Stomach (tissue), 4 donors: Measurements from ENCODE around the gene TJAP1.

ENCODE experiments used
- EP300 ChIP-seq: sonication (generic); formaldehyde crosslinking; IDR thresholded peaks from one replicate; pipeline ENCODE4 v1.6.1; 2017; ENCODE audit warnings: antibody characterized with exemption
- POLR2A ChIP-seq, 4 donors: fragments of 450-650 bp; IDR thresholded peaks; one replicate each; pipeline ENCODE4 v1.6.1; 2016; ENCODE audit warnings: antibody characterized with exemption in 4 of 4, control low read depth in 2 of 4, mild to moderate bottlenecking in 1 of 4, moderate library complexity in 1 of 4
- TF ChIP-seq, protein P1 (sequence below), 7 experiments: fragments of 450-650 bp in 4 of 7; fragments of 200-600 bp in 3 of 7; sonication (generic) in 3 of 7; IDR thresholded peaks; one replicate each; pipeline ENCODE4 v1.5.1; 2016 to 2019; ENCODE audit warnings: antibody characterized with exemption in 7 of 7, control low read depth in 2 of 7, mild to moderate bottlenecking in 1 of 7

DNA sequence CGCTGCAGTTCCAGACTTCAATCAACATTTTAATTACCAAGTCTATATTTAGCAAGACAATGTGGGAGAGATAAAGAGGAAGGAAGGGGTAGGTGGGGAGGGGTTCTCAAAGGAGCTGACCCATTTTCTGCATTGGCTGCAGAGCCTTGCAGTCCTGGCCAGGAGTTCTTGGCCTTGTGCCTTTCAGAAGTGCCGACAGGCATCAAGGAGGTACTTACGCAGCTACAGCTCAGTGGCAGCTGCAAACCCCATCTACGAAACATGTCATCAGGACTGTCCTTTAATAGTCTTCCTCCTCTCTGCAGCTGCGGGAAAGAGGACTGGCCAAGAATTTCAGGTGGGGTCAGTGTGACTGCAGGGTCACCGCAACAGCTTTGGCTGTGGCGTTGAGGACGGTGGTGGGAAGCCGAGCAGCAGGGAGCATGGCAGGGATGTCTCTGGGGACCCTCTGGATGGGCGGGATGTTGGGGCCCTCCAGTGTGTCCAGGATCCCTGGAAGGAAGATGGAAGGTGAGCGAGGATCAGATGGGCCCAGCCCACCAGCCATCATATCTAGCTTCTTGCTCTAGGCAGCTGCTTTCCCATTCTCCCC lies 34.5 kb downstream of the TJAP1 start:
- TF ChIP-seq EP300 (no peak), POLR2A (IDR thresholded peaks at IDR 0.05) (no peak)
- TF ChIP-seq, protein P1, sequence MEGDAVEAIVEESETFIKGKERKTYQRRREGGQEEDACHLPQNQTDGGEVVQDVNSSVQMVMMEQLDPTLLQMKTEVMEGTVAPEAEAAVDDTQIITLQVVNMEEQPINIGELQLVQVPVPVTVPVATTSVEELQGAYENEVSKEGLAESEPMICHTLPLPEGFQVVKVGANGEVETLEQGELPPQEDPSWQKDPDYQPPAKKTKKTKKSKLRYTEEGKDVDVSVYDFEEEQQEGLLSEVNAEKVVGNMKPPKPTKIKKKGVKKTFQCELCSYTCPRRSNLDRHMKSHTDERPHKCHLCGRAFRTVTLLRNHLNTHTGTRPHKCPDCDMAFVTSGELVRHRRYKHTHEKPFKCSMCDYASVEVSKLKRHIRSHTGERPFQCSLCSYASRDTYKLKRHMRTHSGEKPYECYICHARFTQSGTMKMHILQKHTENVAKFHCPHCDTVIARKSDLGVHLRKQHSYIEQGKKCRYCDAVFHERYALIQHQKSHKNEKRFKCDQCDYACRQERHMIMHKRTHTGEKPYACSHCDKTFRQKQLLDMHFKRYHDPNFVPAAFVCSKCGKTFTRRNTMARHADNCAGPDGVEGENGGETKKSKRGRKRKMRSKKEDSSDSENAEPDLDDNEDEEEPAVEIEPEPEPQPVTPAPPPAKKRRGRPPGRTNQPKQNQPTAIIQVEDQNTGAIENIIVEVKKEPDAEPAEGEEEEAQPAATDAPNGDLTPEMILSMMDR (IDR thresholded peaks at IDR 0.05) = no peak
